Spleen (tissue), 11 donors: ENCODE results near the gene PRKCZ. TPM values are rescaled to one million over a fixed set of nuclear protein-coding genes. Genes with fewer than 3 reads are reported as not detected.

ENCODE experiments used
- DNase-seq: peaks from one replicate; pipeline ENCODE4 v3.0.0-alpha.2; 2020
- H3K27ac ChIP-seq, 8 donors: fragments of 200-600 bp; sonication (generic) in 7 of 8; 1 replicate in 4 of 8; 2 replicates in 4 of 8; pipeline versions ENCODE4 v1.5.0 to v1.8.0; 2016 to 2021; ENCODE audit warnings: inconsistent platforms in 4 of 8, mild to moderate bottlenecking in 4 of 8, moderate library complexity in 1 of 8
- H3K27me3 ChIP-seq, 7 donors: fragments of 200-600 bp; sonication (generic) in 6 of 7; replicated peaks in 1 of 7; 1 replicate in 4 of 7; 2 replicates in 3 of 7; pipeline versions ENCODE4 v1.5.0 to v1.8.0; 2016 to 2021; ENCODE audit warnings: inconsistent platforms in 3 of 7, mild to moderate bottlenecking in 1 of 7
- H3K36me3 ChIP-seq, 6 donors: fragments of 200-600 bp; sonication (generic) in 5 of 6; 1 replicate in 4 of 6; 2 replicates in 2 of 6; pipeline versions ENCODE4 v1.5.0 to v1.8.0; 2016 to 2021; ENCODE audit warnings: inconsistent platforms in 2 of 6
- H3K4me1 ChIP-seq, 6 donors: fragments of 200-600 bp; sonication (generic) in 5 of 6; 1 replicate in 3 of 6; 2 replicates in 3 of 6; pipeline versions ENCODE4 v1.5.0 to v1.8.0; 2016 to 2021; ENCODE audit warnings: inconsistent platforms in 3 of 6
- H3K4me3 ChIP-seq, 8 donors: fragments of 200-600 bp; sonication (generic) in 7 of 8; 1 replicate in 4 of 8; 2 replicates in 4 of 8; pipeline versions ENCODE4 v1.5.0 to v1.8.0; 2016 to 2021; ENCODE audit warnings: inconsistent platforms in 4 of 8, mild to moderate bottlenecking in 4 of 8, moderate library complexity in 2 of 8
- H3K9me3 ChIP-seq, 8 donors: fragments of 200-600 bp; sonication (generic) in 7 of 8; 1 replicate in 4 of 8; 2 replicates in 4 of 8; pipeline versions ENCODE4 v1.5.0 to v1.8.0; 2016 to 2021; ENCODE audit warnings: inconsistent platforms in 4 of 8
- CTCF ChIP-seq, 11 experiments: fragments of 200-600 bp in 7 of 11; fragments of 450-650 bp in 4 of 11; sonication (generic) in 4 of 11; IDR thresholded peaks in 8 of 11; conservative IDR thresholded peaks in 3 of 11; 1 replicate in 7 of 11; 2 replicates in 4 of 11; pipeline versions ENCODE4 v1.4.0 to v1.8.0; 2016 to 2021; ENCODE audit warnings: antibody characterized with exemption in 11 of 11, inconsistent platforms in 4 of 11, mild to moderate bottlenecking in 1 of 11
- POLR2A ChIP-seq, 3 donors: fragments of 450-650 bp; IDR thresholded peaks; one replicate each; pipeline ENCODE4 v1.5.1; 2017; ENCODE audit warnings: antibody characterized with exemption in 3 of 3, mild to moderate bottlenecking in 1 of 3
- POLR2AphosphoS5 ChIP-seq, 3 donors: sonication (generic); formaldehyde crosslinking; IDR thresholded peaks; one replicate each; pipeline ENCODE4 v1.5.1; 2017; ENCODE audit warnings: antibody characterized with exemption in 3 of 3
- WGBS, 5 donors: extraction: QIAGEN DNeasy Blood & Tissue Kit in 3 of 5; methylation state at CpG; one replicate each; pipeline versions ENCODE4 v1.1.5 to v1.1.7; 2013 to 2018; 5-methylcytosine and 5-hydroxymethylcytosine counted together
- intact Hi-C: fragments of 100-400 bp; cut with DNase I; formaldehyde crosslinking; loops from one replicate; pipeline ENCODE4 v1.15.0; 2023; ENCODE audit warnings: low total_unique reads
- polyA plus RNA-seq, 3 donors: library from polyadenylated mRNA; stranded (reverse); fragments of 200-250 nt; gene quantifications; one replicate each; pipeline ENCODE4 v1.2.1, GENCODE V29; 2013
- total RNA-seq, 7 donors: library from RNA; depleted of rRNA in 3 of 7; stranded (reverse); fragments of >200 nt in 3 of 7; fragmentation: NEBNext Ultra II Directional in 4 of 7; extraction: Animal tissue kit (Norgen Biotek cat#: 25700) in 4 of 7; gene quantifications; one replicate each; pipeline versions ENCODE4 v1.1.0 to v1.2.1, GENCODE V29; 2016 to 2021
- donor health status: healthy with polysubstance abuse.
- donor health status: DM: no; HTN: no; CAD: no; lungs with moderate emphysema.
- donor health status: DM: no; HTN: no; CAD: no.
- donor health status: Bipolar disorder and iron deficiency.
- donor health status: healthy.
- donor health status: DM: no; HTN: no; CAD: no.
- donor health status: DM: yes; HTN: yes; CAD: no.

Gene PRKCZ
- total and polyA plus RNA-seq, 10 donors = 17.6 to 61.8 (median 34.0) TPM

- TF ChIP-seq POLR2A (IDR thresholded peaks at IDR 0.05) (no peak), CTCF (IDR thresholded peaks at IDR 0.05 in 8 of 11, conservative IDR thresholded peaks at IDR 0.05 in 3 of 11) (no peak), POLR2AphosphoS5 (IDR thresholded peaks at IDR 0.05) (peak in 1 of 3 donors; percentile 40)
- Histone ChIP-seq H3K4me3 (no peak overlapping the region), H3K4me1 (peaks cover 0 to 13% (median 10%) of the 10 kb centered on the region in 6 donors), H3K36me3 (peaks cover 0 to 50% (median 25%) of the 10 kb centered on the region in 6 donors), H3K27me3 (no peaks in the 10 kb centered on the region), H3K27ac (no peak overlapping the region), H3K9me3 (no peaks in the 10 kb centered on the region)
- intact Hi-C loops = no loop called here
- DNase-seq = no peak
- WGBS, 5 donors = 93 to 97% (median 94%) methylated on average over 33 of the region's 33 CpGs
Observed at GRCh38 chr1:2184934-2185333, 134.7 kb downstream of the PRKCZ start.

DNA sequence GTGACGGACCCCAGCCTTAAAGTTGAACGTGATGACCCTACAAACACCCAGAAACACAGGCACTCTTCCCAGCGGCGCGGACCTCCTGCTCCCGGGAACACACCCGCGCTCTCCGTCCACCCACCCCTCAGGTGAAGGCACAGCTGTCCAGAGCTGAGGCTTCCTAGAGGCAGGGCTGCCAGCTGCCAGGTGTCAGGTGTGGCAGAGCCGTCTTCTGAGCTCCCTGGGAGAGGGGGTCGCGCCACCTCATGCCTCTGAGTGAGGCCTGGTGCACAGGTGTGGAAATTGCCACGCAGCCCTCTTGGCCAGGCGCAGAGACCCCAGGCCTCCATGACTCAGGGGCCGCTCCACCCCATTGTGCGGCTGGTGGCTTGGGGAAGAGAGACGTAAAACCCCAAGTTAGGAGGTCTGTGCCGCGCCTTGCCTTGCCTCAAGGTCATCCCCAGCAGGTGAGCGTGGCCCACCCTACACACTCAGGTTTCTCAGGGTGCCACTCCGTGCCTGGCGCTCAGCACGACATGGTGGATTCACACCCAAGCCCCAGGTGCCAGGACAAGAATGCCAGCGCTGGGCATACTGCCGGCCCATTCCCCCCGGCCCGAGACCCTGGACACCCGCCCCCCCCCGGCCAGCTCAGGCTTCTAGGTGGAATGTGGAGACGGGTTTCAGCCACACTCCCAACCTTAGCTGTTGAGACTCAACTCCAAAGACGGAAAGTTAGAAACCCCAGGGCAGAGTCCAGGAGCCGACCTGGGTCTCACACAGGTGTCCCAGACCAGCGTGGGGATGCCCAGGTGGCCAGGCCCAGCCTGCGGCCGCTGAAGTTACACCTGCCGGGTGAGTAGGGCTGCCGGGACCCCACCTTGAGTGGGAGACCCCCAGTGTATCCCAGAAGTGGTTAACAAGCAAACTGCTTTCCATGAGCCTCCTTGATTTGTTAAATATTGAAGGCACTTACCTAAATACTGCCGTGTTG is 136.0 kb downstream of the PRKCZ start:
- Histone ChIP-seq H3K36me3 (peaks cover 0 to 38% (median 25%) of the 10 kb centered on the region in 6 donors), H3K4me3 (no peak overlapping the region), H3K4me1 (peaks cover 3 to 25% (median 21%) of the 10 kb centered on the region in 6 donors), H3K9me3 (no peaks in the 10 kb centered on the region), H3K27me3 (no peaks in the 10 kb centered on the region), H3K27ac (no peak overlapping the region)
- intact Hi-C loops = no loop called here
- WGBS, 5 donors = 87 to 96% (median 94%) methylated on average over 16 to 38 of the region's 38 CpGs
- peak in 2 of 3 donors; percentile 29 to 53 for TF ChIP-seq POLR2AphosphoS5 (IDR thresholded peaks at IDR 0.05)
- no peak for TF ChIP-seq CTCF (IDR thresholded peaks at IDR 0.05 in 8 of 11, conservative IDR thresholded peaks at IDR 0.05 in 3 of 11)
- DNase-seq = no peak

DNA sequence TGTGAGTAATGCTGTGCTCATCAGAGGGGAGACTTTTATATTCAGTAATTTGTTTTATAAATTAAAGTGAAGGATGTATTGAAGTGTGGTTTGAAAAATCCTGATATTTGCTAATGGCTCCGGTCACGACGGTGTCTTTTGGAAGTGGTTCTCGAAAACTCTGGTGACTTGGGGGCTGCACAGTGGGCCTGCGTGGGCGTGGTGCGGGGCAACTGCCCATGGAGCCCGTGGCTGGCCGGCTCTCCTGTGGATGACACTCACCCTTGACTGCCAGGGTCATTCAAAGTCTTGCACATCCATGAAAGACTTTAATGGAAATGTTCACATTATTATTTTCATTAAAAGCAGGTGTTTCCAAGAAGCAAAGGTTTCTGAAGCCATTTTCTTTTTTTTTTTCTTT is 136.7 kb downstream of the PRKCZ start:
- H3K27ac ChIP-seq = no peak overlapping the region
- no peaks in the 10 kb centered on the region for H3K27me3 ChIP-seq
- no peak for DNase-seq
- no peaks in the 10 kb centered on the region for H3K9me3 ChIP-seq
- intact Hi-C loops = no loop called here
- peaks cover 3 to 32% (median 23%) of the 10 kb centered on the region in 6 donors for H3K4me1 ChIP-seq
- no peak overlapping the region for H3K4me3 ChIP-seq
- no peak for TF ChIP-seq POLR2A (IDR thresholded peaks at IDR 0.05)
- no peak for TF ChIP-seq CTCF (IDR thresholded peaks at IDR 0.05 in 8 of 11, conservative IDR thresholded peaks at IDR 0.05 in 3 of 11)
- no peak for TF ChIP-seq POLR2AphosphoS5 (IDR thresholded peaks at IDR 0.05)
- WGBS, 5 donors = 90 to 94% (median 93%) methylated on average over 9 of the region's 9 CpGs
- peaks cover 0 to 40% (median 25%) of the 10 kb centered on the region in 6 donors for H3K36me3 ChIP-seq

GRCh38 chr1:2187619-2188018 is 137.4 kb downstream of the PRKCZ start:
- no peak overlapping the region for H3K4me3 ChIP-seq
- peaks cover 3 to 39% (median 27%) of the 10 kb centered on the region in 6 donors for H3K4me1 ChIP-seq
- no peak for TF ChIP-seq POLR2A (IDR thresholded peaks at IDR 0.05)
- TF ChIP-seq POLR2AphosphoS5 (IDR thresholded peaks at IDR 0.05) = peak in 2 of 3 donors; percentile 51 to 68
- DNase-seq = no peak
- no peak overlapping the region for H3K27ac ChIP-seq
- peaks cover 0 to 47% (median 25%) of the 10 kb centered on the region in 6 donors for H3K36me3 ChIP-seq
- WGBS, 5 donors = 79 to 91% (median 83%) methylated on average over 9 to 13 of the region's 13 CpGs
- no peaks in the 10 kb centered on the region for H3K9me3 ChIP-seq
- H3K27me3 ChIP-seq = no peaks in the 10 kb centered on the region
- intact Hi-C loops = no loop called here
